Spleen (tissue), 7 donors: Measurements from ENCODE around the gene RIT1.

Experiments used
- CTCF ChIP-seq, 11 experiments: fragments of 200-600 bp in 7 of 11; fragments of 450-650 bp in 4 of 11; sonication (generic) in 4 of 11; IDR thresholded peaks in 8 of 11; conservative IDR thresholded peaks in 3 of 11; 1 replicate in 7 of 11; 2 replicates in 4 of 11; pipeline versions ENCODE4 v1.4.0 to v1.8.0; 2016 to 2021; ENCODE audit warnings: antibody characterized with exemption in 11 of 11, inconsistent platforms in 4 of 11, mild to moderate bottlenecking in 1 of 11
- POLR2A ChIP-seq, 3 donors: fragments of 450-650 bp; IDR thresholded peaks; one replicate each; pipeline ENCODE4 v1.5.1; 2017; ENCODE audit warnings: antibody characterized with exemption in 3 of 3, mild to moderate bottlenecking in 1 of 3
- POLR2AphosphoS5 ChIP-seq, 3 donors: sonication (generic); formaldehyde crosslinking; IDR thresholded peaks; one replicate each; pipeline ENCODE4 v1.5.1; 2017; ENCODE audit warnings: antibody characterized with exemption in 3 of 3
- donor health status: DM: no; HTN: no; CAD: no; lungs with moderate emphysema.
- donor health status: DM: no; HTN: no; CAD: no.
- donor health status: DM: no; HTN: no; CAD: no.

- TF ChIP-seq CTCF (IDR thresholded peaks at IDR 0.05 in 8 of 11, conservative IDR thresholded peaks at IDR 0.05 in 3 of 11): no peak
- no peak for TF ChIP-seq POLR2A (IDR thresholded peaks at IDR 0.05)
- no peak for TF ChIP-seq POLR2AphosphoS5 (IDR thresholded peaks at IDR 0.05)
Measured at GRCh38 chr1:155884031-155884960, 26.9 kb downstream of the RIT1 start.
